K562 (cell line): Measurements from ENCODE around the gene CKM. TPM values are rescaled to one million over a fixed set of nuclear protein-coding genes. Genes with fewer than 3 reads are reported as not detected.

Experiments used
- ATAC-seq: fragments of 200-7000 bp; cut with Tn5 transposase; 3 replicates; pipeline ENCODE4 v1.9.1; 2020; ENCODE audit warnings: moderate library complexity
- BruUV-seq: library from RNA; stranded (reverse); fragments of 400-500 nt; replicated peaks from 2 replicates; lab custom pipeline; 2021; lab: Mats Ljungman, UMichigan
- CTCF ChIA-PET: fragments of 300-600 bp; formaldehyde crosslinking; extraction: SDS; loops from one replicate; lab custom pipeline; 2021; ENCODE audit warnings: low intra/inter-chr PET ratio; lab: Yijun Ruan, JAX
- POLR2A ChIA-PET: fragments of 300-600, 350-650 bp; sonication (Branson Sonifier 250); formaldehyde crosslinking; extraction: SDS; loops from one replicate; lab custom pipeline; 2021; ENCODE audit warnings: antibody characterized with exemption, inconsistent platforms; lab: Yijun Ruan, JAX
- DNase-seq, 4 experiments: peaks; one replicate each; pipeline versions ENCODE4 v3.0.0 to v3.0.0-alpha.2; 2011 to 2018; ENCODE audit warnings: low spot score in 3 of 4, mixed read lengths in 3 of 4; ENCODE audit errors: extremely low read depth in 1 of 4
- FAIRE-seq: peaks from 2 replicates; lab custom pipeline; 2011; peaks lifted over from hg19 to GRCh38; lab: Jason Lieb, UNC
- H2AFZ ChIP-seq: 2 replicates; pipeline ENCODE4 v1.6.0; 2011; ENCODE audit warnings: low read depth, low read length, control low read depth, inconsistent platforms
- H3K27ac ChIP-seq: fragments of 200-600 bp; 3 replicates; pipeline ENCODE4 v1.8.0; 2011; ENCODE audit warnings: low read depth, mild to moderate bottlenecking, control low read depth, inconsistent platforms, low read length, moderate library complexity, mixed read lengths; ENCODE audit errors: extremely low read depth
- H3K27me3 ChIP-seq, 2 experiments: fragments of 300-600 bp in 1 of 2; 2 replicates in 1 of 2; 3 replicates in 1 of 2; pipeline versions ENCODE4 v1.6.0 to v1.8.0; 2011; ENCODE audit warnings: inconsistent platforms in 2 of 2, low read length in 2 of 2, mild to moderate bottlenecking in 1 of 2, mixed read lengths in 1 of 2, moderate library complexity in 1 of 2; ENCODE audit not compliant: control insufficient read depth in 2 of 2, insufficient read depth in 2 of 2
- H3K36me3 ChIP-seq: fragments of 300-600 bp; 3 replicates; pipeline ENCODE4 v1.8.0; 2011; ENCODE audit warnings: mild to moderate bottlenecking, low read length, inconsistent platforms; ENCODE audit not compliant: control insufficient read depth, insufficient read depth
- H3K4me1 ChIP-seq, 2 experiments: fragments of 200-600 bp in 1 of 2; replicated peaks in 1 of 2; 2 replicates in 1 of 2; 3 replicates in 1 of 2; pipeline versions ENCODE4 v1.5.1 to v1.8.0; 2011; ENCODE audit warnings: inconsistent platforms in 2 of 2, low read length in 2 of 2, mild to moderate bottlenecking in 1 of 2, mixed read lengths in 1 of 2, moderate library complexity in 1 of 2; ENCODE audit not compliant: control insufficient read depth in 2 of 2, insufficient read depth in 2 of 2
- H3K4me2 ChIP-seq: 2 replicates; pipeline ENCODE4 v1.6.1; 2011; ENCODE audit warnings: low read length, control low read depth, inconsistent platforms, mixed read lengths; ENCODE audit not compliant: insufficient read depth
- H3K4me3 ChIP-seq: fragments of 200-600 bp; sonication (generic), shearing (Covaris generic); 2 replicates; pipeline ENCODE4 v1.5.1; 2016; ENCODE audit warnings: control low read depth, inconsistent platforms
- H3K79me2 ChIP-seq: fragments of 200-600 bp; 3 replicates; pipeline ENCODE4 v1.8.0; 2011; ENCODE audit warnings: low read length, inconsistent platforms; ENCODE audit not compliant: control insufficient read depth, insufficient read depth
- H3K9ac ChIP-seq, 2 experiments: 2 replicates each; pipeline versions ENCODE4 v1.6.0 to v1.6.1; 2011; ENCODE audit warnings: low read depth in 2 of 2, low read length in 2 of 2, control low read depth in 1 of 2, inconsistent platforms in 1 of 2, mild to moderate bottlenecking in 1 of 2, mixed read lengths in 1 of 2; ENCODE audit not compliant: insufficient read depth in 1 of 2
- H3K9me1 ChIP-seq: one replicate; pipeline ENCODE4 v1.6.0; 2011; ENCODE audit warnings: inconsistent platforms, mild to moderate bottlenecking, low read length, moderate library complexity; ENCODE audit not compliant: control insufficient read depth, insufficient read depth
- H3K9me3 ChIP-seq: replicated peaks from 2 replicates; pipeline ENCODE4 v1.5.1; 2011; ENCODE audit warnings: low read depth, low read length, inconsistent platforms; ENCODE audit not compliant: control insufficient read depth, insufficient read depth
- H4K20me1 ChIP-seq: replicated peaks from 2 replicates; pipeline ENCODE4 v1.6.1; 2011; ENCODE audit warnings: low read length, inconsistent platforms, mixed read lengths; ENCODE audit not compliant: control insufficient read depth, insufficient read depth
- C11orf30 ChIP-seq: fragments of 450-650 bp; IDR thresholded peaks from 2 replicates; pipeline ENCODE4 v1.6.1; 2016; ENCODE audit warnings: low read depth, mild to moderate bottlenecking
- EGR1 ChIP-seq: fragments of 450-650 bp; conservative IDR thresholded peaks from 2 replicates; pipeline ENCODE4 v1.6.1; 2017; ENCODE audit warnings: mild to moderate bottlenecking
- EHMT2 ChIP-seq: fragments of 450-650 bp; IDR thresholded peaks from 2 replicates; pipeline ENCODE4 v1.6.1; 2018; ENCODE audit warnings: antibody characterized with exemption
- ELF4 ChIP-seq: fragments of 450-650 bp; formaldehyde crosslinking; IDR thresholded peaks from 2 replicates; pipeline ENCODE4 v1.4.0; 2022; ENCODE audit warnings: missing genetic modification characterization
- GABPB2 ChIP-seq: fragments of 250-450 bp; sonication (Bioruptor Pico); conservative IDR thresholded peaks from 2 replicates; pipeline ENCODE4 v1.5.1; 2021; ENCODE audit warnings: mild to moderate bottlenecking
- HDAC1 ChIP-seq, 2 experiments: fragments of 450-650 bp; IDR thresholded peaks; 2 replicates each; pipeline ENCODE4 v1.6.1; 2016 to 2017; ENCODE audit warnings: inconsistent platforms in 1 of 2, mild to moderate bottlenecking in 1 of 2, moderate library complexity in 1 of 2
- IRF9 ChIP-seq: fragments of 450-650 bp; IDR thresholded peaks from 2 replicates; pipeline ENCODE4 v1.6.1; 2016; ENCODE audit warnings: missing biosample characterization, missing genetic modification characterization
- KAT7 ChIP-seq: sonication (generic); formaldehyde crosslinking; IDR thresholded peaks from 2 replicates; pipeline ENCODE4 v1.8.0; 2022; ENCODE audit warnings: missing genetic modification reagents, mild to moderate bottlenecking, borderline replicate concordance
- KDM2B ChIP-seq: fragments of 250-450 bp; sonication (Bioruptor Pico); IDR thresholded peaks from 2 replicates; pipeline ENCODE4 v1.8.0; 2021; ENCODE audit warnings: mild to moderate bottlenecking, moderate library complexity
- LARP7 ChIP-seq: fragments of 450-650 bp; IDR thresholded peaks from 2 replicates; pipeline ENCODE4 v1.6.1; 2016
- LEF1 ChIP-seq: fragments of 450-650 bp; IDR thresholded peaks from 2 replicates; pipeline ENCODE4 v1.6.1; 2016; ENCODE audit warnings: mild to moderate bottlenecking
- NRF1 ChIP-seq, 2 experiments: fragments of 450-650 bp; IDR thresholded peaks in 1 of 2; conservative IDR thresholded peaks in 1 of 2; 2 replicates each; pipeline ENCODE4 v1.6.1; 2014; ENCODE audit warnings: mild to moderate bottlenecking in 2 of 2
- RBFOX2 ChIP-seq: fragments of 200-400 bp; formaldehyde crosslinking; IDR thresholded peaks from 2 replicates; pipeline ENCODE4 v1.6.1; 2017; ENCODE audit warnings: low read depth, mild to moderate bottlenecking, low read length, moderate library complexity
- RBM14 ChIP-seq: fragments of 200-400 bp; formaldehyde crosslinking; IDR thresholded peaks from 2 replicates; pipeline ENCODE4 v1.6.1; 2018; ENCODE audit warnings: low read depth, mild to moderate bottlenecking, low read length, moderate library complexity, borderline replicate concordance; ENCODE audit not compliant: insufficient read depth
- TCF7 ChIP-seq: sonication (generic); IDR thresholded peaks from 2 replicates; pipeline ENCODE4 v1.6.1; 2016; ENCODE audit warnings: antibody characterized with exemption, borderline replicate concordance
- ZBTB33 ChIP-seq: sonication (generic); formaldehyde crosslinking; IDR thresholded peaks from 2 replicates; pipeline ENCODE4 v1.8.1; 2023; ENCODE audit warnings: mild to moderate bottlenecking, missing genetic modification reagents
- ZBTB7A ChIP-seq: IDR thresholded peaks from 2 replicates; pipeline ENCODE4 v1.6.1; 2011; ENCODE audit warnings: low read depth, mild to moderate bottlenecking, low read length, moderate library complexity, borderline replicate concordance; ENCODE audit not compliant: control insufficient read depth
- ZNF444 ChIP-seq: fragments of 250-450 bp; sonication (Bioruptor Pico); IDR thresholded peaks from 2 replicates; pipeline ENCODE4 v1.4.0; 2020; ENCODE audit warnings: mild to moderate bottlenecking, moderate library complexity
- ZNF780A ChIP-seq: fragments of 250-450 bp; sonication (Bioruptor Pico); IDR thresholded peaks from 2 replicates; pipeline ENCODE4 v1.5.0; 2021; ENCODE audit warnings: mild to moderate bottlenecking
- WGBS: fragments of 100-300 bp; shearing (Covaris generic); methylation state at CpG from one replicate; pipeline ENCODE4 v1.1.6; 2016; ENCODE audit warnings: low coverage, mixed read lengths; ENCODE audit not compliant: insufficient coverage; ENCODE audit errors: missing lambda C conversion rate; 5-methylcytosine and 5-hydroxymethylcytosine counted together
- in situ Hi-C: fragments of 300-500 bp; cut with MboI; formaldehyde crosslinking; loops from 4 replicates; pipeline ENCODE4 v1.15.0; 2018; ENCODE audit warnings: inconsistent platforms, mixed read lengths
- intact Hi-C: fragments of 100-400 bp; cut with micrococcal nuclease; formaldehyde crosslinking; loops from 2 replicates; pipeline ENCODE4 v1.14.2; 2022
- polyA plus RNA-seq, 8 experiments: library from polyadenylated mRNA; depleted of rRNA in 4 of 8; stranded (reverse) in 5 of 8; unstranded in 3 of 8; fragments of >200 nt; fragmentation: Nextera tagmentation in 2 of 8; fragmentation: Illumina TruSeq in 1 of 8; extraction: Ambion mirVana in 2 of 8; extraction: Trizol in 1 of 8; gene quantifications; 2 replicates each; pipeline versions ENCODE4 v1.2.1 to v1.2.3, GENCODE V29; 2011 to 2014; ENCODE audit warnings: inconsistent platforms in 1 of 8, missing spikeins in 1 of 8
- total RNA-seq, 7 experiments: library from RNA; depleted of rRNA in 6 of 7; stranded (reverse); fragments of >200 nt in 6 of 7; fragmentation: Illumina TruSeq in 2 of 7; extraction: Trizol in 2 of 7; gene quantifications; 2 replicates each; pipeline versions ENCODE4 v1.2.1 to v1.2.3, GENCODE V29; 2011 to 2021; ENCODE audit warnings: low replicate concordance in 1 of 7

CKM gene
- total and polyA plus RNA-seq, 9 of the 15 experiments (the other 6 are each of a cell fraction or from before 2014, with no cell fraction given) = 0.06 to 0.17 (median 0.09) TPM; not detected in 4

- TF ChIP-seq RBFOX2 (peak; percentile 1; the same call in 1 of the 2 replicates), RBM14 (0 out of 2 replicates have a peak, but pooled peaks have one; percentile 56), ZNF780A (CRISPR knock-in tag) (no peak), NRF1 (conservative IDR thresholded peaks at IDR 0.05 in 1 of 2, IDR thresholded peaks at IDR 0.05 in 1 of 2) (peak in 1 of 2 experiments; percentile 36; a peak in 1 of 4 replicates), EHMT2 (peak; percentile 40; the same call in 1 of the 2 replicates), HDAC1 (IDR thresholded peaks at IDR 0.05) (0 out of 4 replicates have a peak, but pooled peaks of 1 of the 2 experiments have one; percentile 13), C11orf30 (0 out of 2 replicates have a peak, but pooled peaks have one; percentile 32), LEF1 (no peak), EGR1 (peak; percentile 44; the same call in 1 of the 2 replicates), ZBTB7A (0 out of 2 replicates have a peak, but pooled peaks have one; percentile 5), KDM2B (0 out of 2 replicates have a peak, but pooled peaks have one; percentile 45), ZBTB33 (CRISPR knock-in tag) (0 out of 2 replicates have a peak, but pooled peaks have one; percentile 28), IRF9 (tag) (no peak), ZNF444 (no peak), LARP7 (peak; percentile 11; the same call in 1 of the 2 replicates), TCF7 (no peak), GABPB2 (no peak), KAT7 (CRISPR knock-in tag) (no peak), ELF4 (CRISPR knock-in tag) (0 out of 2 replicates have a peak, but pooled peaks have one; percentile 43)
- FAIRE-seq (peak; percentile 56), ATAC-seq (peak; percentile 22), DNase-seq (no peak)
- Histone ChIP-seq H3K9me1 (no peaks in the 10 kb centered on the region), H3K9ac (peak overlapping the region in 1 of 2 experiments; percentile 66; a peak in 3 of 4 replicates), H3K79me2 (no peaks in the 10 kb centered on the region), H3K4me2 (peak overlapping the region; percentile 69), H3K9me3 (no peaks in the 10 kb centered on the region), H3K4me3 (peak overlapping the region; percentile 42), H3K36me3 (no peaks in the 10 kb centered on the region), H2AFZ (peak overlapping the region; percentile 56), H3K27ac (no peak overlapping the region), H4K20me1 (no peaks in the 10 kb centered on the region), H3K4me1 (peaks cover 7 to 40% of the 10 kb centered on the region in 2 experiments; a peak in 4 of 5 replicates), H3K27me3 (peaks cover 8 to 13% of the 10 kb centered on the region in 2 experiments; a peak in 3 of 5 replicates)
- ChIA-PET CTCF (interaction anchor here (0.7 kb wide), 1 partner anchor 261 kb away, joined by 4 read pairs; no protein-coding TSS in a partner anchor), POLR2A (interaction anchor here (1.4 kb wide), 1 partner anchor 140 kb away, joined by 3 read pairs; no protein-coding TSS in a partner anchor)
- in situ Hi-C loops = no loop called here
- no TSS peak for BruUV-seq
- 11% methylated on average over 7 of the region's 25 CpGs for WGBS
- intact Hi-C loops = no loop called here
Measured at GRCh38 chr19:45340899-45341453, 18.3 kb upstream of the CKM start.
